Measurements from ENCODE around the gene CPM. TPM values are rescaled to one million over a fixed set of nuclear protein-coding genes. Genes with fewer than 3 reads are reported as not detected.

Gene CPM
- total and polyA plus RNA-seq, 10 of the 15 experiments (the other 5 are each of a cell fraction or from before 2014, with no cell fraction given), result 0.06 to 1.7 (median 0.41) TPM

DNA sequence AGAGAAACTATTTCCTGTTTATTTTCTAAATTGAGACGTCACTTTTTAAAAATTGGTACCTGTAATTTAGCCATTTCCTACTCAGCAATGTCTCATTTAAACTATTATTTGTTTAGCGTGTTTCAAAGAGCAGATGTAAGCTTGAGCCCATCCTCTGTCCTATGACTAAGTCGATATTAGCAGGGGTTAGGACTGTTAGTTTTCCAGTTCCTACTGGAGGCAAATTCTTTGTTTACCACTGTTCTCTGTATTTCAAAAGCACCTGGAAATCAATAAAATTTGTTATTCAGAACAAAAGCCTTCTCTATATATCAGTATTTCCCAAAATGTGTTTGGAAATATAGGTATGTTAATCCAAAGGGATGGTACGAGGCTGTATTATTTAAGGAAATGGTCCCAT lies 82.6 kb downstream of the CPM start (continued):
- no peak for TF ChIP-seq MYB (IDR thresholded peaks at IDR 0.05; ENCODE audit: borderline replicate concordance, low read depth, low read length)
- no peak for TF ChIP-seq NBN (IDR thresholded peaks at IDR 0.05)

DNA sequence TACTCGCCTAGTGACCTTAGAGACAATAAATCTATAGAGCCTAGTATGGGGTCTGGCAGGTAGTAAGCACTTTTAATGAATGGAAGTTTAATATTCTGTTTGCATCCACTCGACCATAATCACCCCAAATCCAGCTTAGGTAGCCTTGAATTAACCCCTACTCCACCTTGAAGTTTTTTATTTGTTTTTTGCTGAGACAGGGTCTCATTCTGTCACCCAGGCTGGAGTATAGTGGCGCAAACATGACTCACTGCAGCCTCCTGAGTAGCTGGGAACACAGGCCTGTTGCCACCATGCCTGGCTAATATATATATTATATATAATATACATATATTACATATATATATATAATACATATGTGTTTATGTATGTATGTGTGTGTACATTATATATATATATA lies 86.2 kb downstream of the CPM start:
- Histone ChIP-seq H3K27me3 (replicated peaks in 1 of 2; ENCODE audit: control insufficient read depth in 2 of 2, insufficient read depth in 2 of 2, low read length in 1 of 2) (no peaks in the 10 kb centered on the region), H3K9ac (ENCODE audit: control insufficient read depth, insufficient read depth, low read length) (no peak overlapping the region), H3K4me2 (ENCODE audit: control insufficient read depth, insufficient read depth) (no peak overlapping the region), H2AFZ (ENCODE audit: control insufficient read depth, low read depth, low read length) (no peak overlapping the region), H3K4me1 (ENCODE audit: control insufficient read depth, insufficient read depth, low read length) (no peaks in the 10 kb centered on the region), H3K4me3 (no peak overlapping the region), H3K36me3 (ENCODE audit: control insufficient read depth in 2 of 2, insufficient read depth in 2 of 2, low read length in 1 of 2) (peaks cover 2 to 8% of the 10 kb centered on the region in 2 experiments), H3K79me2 (ENCODE audit: control insufficient read depth, insufficient read depth, low read length) (no peaks in the 10 kb centered on the region), H3K27ac (ENCODE audit: control insufficient read depth, insufficient read depth) (no peak overlapping the region), H3K9me3 (replicated peaks; ENCODE audit: control insufficient read depth, insufficient read depth, low read length) (no peaks in the 10 kb centered on the region), H4K20me1 (ENCODE audit: control insufficient read depth, insufficient read depth) (no peaks in the 10 kb centered on the region)
- ATAC-seq, result no peak; the same call in 2 of the 3 replicates
- intact Hi-C loops (cut with micrococcal nuclease; ENCODE audit: unreplicated experiment) (loop anchor here (10.0 kb wide), 1 partner anchor 398 kb away; no protein-coding TSS in a partner anchor), in situ Hi-C loops (cut with MboI) (no loop called here)
- SMC1A ChIA-PET (ENCODE audit: uncharacterized antibody, unreplicated experiment), result no interaction called here
- POLR2A ChIA-PET, result no interaction called here
- RAD21 ChIA-PET (ENCODE audit: unreplicated experiment), result no interaction called here
- CTCF ChIA-PET, result interaction anchor here (1.2 kb wide), 1 partner anchor 223 kb away, joined by 3 read pairs; no protein-coding TSS in a partner anchor
- 0 out of 2 replicates have a peak, but pooled peaks have one; percentile 24 for TF ChIP-seq ZBTB11 (CRISPR knock-in tag; IDR thresholded peaks at IDR 0.05)
- TF ChIP-seq, protein P1, sequence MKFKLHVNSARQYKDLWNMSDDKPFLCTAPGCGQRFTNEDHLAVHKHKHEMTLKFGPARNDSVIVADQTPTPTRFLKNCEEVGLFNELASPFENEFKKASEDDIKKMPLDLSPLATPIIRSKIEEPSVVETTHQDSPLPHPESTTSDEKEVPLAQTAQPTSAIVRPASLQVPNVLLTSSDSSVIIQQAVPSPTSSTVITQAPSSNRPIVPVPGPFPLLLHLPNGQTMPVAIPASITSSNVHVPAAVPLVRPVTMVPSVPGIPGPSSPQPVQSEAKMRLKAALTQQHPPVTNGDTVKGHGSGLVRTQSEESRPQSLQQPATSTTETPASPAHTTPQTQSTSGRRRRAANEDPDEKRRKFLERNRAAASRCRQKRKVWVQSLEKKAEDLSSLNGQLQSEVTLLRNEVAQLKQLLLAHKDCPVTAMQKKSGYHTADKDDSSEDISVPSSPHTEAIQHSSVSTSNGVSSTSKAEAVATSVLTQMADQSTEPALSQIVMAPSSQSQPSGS (IDR thresholded peaks at IDR 0.05; ENCODE audit: low read length), result no peak
- WGBS (ENCODE audit: insufficient coverage, insufficient replicate concordance, low lambda C conversion rate, missing lambda C conversion rate), result 84% methylated on average over 3 of the region's 3 CpGs
- DNase-seq (ENCODE audit: low read depth, low spot score), result no peak
- FAIRE-seq, result no peak
- BruUV-seq (replicated peaks), result no TSS peak

Data from GM12878 (cell line).